ENCODE data around the gene PEX10.

PEX10 gene

DNA sequence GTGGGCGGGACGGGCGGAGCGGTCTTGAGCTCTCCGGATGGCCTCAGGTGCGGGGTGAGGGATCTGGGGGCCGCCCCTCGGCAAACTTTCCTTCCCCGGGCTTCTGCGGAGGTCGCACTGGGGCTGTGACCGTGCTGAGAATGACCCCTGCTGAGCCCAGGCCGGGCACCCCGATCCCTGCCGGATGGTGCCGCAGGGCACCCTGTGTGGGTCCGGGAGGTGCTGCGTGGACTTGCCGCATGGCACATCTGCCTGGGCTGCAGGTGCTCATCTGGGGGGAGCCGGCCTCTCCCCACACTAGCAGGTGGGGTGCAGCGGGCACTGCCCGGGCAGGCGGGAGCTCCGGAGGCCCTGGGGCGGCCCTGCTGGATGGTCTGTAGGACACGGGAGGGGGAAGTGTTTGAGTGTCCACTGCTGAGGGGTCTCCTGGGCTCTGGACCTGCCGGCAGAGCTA is 31.8 kb upstream of the PEX10 start:
- H4K20me1 ChIP-seq (ENCODE audit: insufficient read depth, low read length, poor library complexity, severe bottlenecking): no peaks in the 10 kb centered on the region
- H3F3A ChIP-seq (ENCODE audit: low read depth): no peaks in the 10 kb centered on the region
- no peak overlapping the region for H3K4me2 ChIP-seq (ENCODE audit: low read depth, low read length, poor library complexity, severe bottlenecking)
- no peaks in the 10 kb centered on the region for H3K9me3 ChIP-seq (ENCODE audit: insufficient read depth, low read depth, low read length)
- no peak for TF ChIP-seq EZH2phosphoT487 (IDR thresholded peaks at IDR 0.05; ENCODE audit: borderline replicate concordance)
- TF ChIP-seq, protein P1, sequence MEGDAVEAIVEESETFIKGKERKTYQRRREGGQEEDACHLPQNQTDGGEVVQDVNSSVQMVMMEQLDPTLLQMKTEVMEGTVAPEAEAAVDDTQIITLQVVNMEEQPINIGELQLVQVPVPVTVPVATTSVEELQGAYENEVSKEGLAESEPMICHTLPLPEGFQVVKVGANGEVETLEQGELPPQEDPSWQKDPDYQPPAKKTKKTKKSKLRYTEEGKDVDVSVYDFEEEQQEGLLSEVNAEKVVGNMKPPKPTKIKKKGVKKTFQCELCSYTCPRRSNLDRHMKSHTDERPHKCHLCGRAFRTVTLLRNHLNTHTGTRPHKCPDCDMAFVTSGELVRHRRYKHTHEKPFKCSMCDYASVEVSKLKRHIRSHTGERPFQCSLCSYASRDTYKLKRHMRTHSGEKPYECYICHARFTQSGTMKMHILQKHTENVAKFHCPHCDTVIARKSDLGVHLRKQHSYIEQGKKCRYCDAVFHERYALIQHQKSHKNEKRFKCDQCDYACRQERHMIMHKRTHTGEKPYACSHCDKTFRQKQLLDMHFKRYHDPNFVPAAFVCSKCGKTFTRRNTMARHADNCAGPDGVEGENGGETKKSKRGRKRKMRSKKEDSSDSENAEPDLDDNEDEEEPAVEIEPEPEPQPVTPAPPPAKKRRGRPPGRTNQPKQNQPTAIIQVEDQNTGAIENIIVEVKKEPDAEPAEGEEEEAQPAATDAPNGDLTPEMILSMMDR (conservative IDR thresholded peaks at IDR 0.05; ENCODE audit: low read length): no peak
- H3K9me2 ChIP-seq (replicated peaks; ENCODE audit: low read depth, low read length): no peaks in the 10 kb centered on the region
- no peaks in the 10 kb centered on the region for H3K4me1 ChIP-seq (ENCODE audit: insufficient read depth, low read length, poor library complexity, severe bottlenecking)
- H2AFZ ChIP-seq (ENCODE audit: low read length): no peak overlapping the region
- H3K36me3 ChIP-seq (ENCODE audit: insufficient read depth, low read length): no peaks in the 10 kb centered on the region
- H3K79me2 ChIP-seq (ENCODE audit: insufficient read depth, low read length): no peaks in the 10 kb centered on the region
- no peak overlapping the region for H3K9ac ChIP-seq (ENCODE audit: low read depth, low read length, poor library complexity, severe bottlenecking)
- no peaks in the 10 kb centered on the region for H3K27me3 ChIP-seq (ENCODE audit: insufficient read depth, low read length, poor library complexity, severe bottlenecking)
- H3K4me3 ChIP-seq (ENCODE audit: low read length, poor library complexity, severe bottlenecking): no peak overlapping the region

DNA sequence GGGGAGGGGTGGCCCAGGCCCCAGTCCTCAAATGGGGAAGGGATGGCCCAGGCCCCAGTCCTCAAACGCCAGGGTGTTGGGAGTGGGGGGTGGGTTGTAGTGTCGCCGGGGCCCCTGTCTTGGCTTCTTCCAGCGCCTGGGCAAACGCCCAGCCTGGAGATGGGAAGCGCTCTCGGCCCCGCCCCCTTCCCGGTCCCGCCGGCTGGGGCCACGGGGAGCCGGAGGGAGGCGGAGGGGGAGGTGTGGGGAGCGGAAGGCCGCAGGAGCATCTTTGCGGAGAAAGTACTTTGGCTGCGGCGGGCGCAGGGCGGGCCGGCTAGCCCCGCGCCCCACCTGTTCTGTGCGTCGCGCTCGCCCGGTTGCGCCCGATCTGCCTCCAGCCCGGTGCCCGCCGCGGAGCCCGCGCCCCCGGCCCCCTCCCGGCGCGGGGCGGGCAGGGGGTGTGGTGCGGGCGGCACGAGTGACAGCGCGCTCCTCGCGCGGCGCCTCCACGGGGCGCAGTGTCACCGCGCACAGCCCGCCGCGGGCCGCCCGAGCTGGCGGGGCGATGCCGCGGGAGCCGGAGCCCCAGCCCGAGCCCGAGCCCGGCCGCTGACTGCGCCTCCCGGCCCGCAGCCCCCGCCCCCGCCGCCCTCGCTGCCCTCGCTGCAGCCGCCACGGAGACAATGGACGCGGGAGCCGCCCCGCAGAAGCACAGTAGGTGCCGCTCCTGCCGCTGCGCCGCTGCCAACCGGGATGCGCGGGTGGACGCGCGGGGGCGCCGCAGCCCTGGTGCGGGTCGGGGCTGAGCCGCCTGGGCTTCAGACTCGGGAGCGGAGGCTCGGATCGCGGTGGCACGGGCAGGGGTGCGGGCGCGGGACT is 31.1 kb upstream of the PEX10 start:
- no peaks in the 10 kb centered on the region for H3K4me1 ChIP-seq (ENCODE audit: insufficient read depth, low read length, poor library complexity, severe bottlenecking)
- no peak overlapping the region for H3K4me3 ChIP-seq (ENCODE audit: low read length, poor library complexity, severe bottlenecking)
- H3K9me3 ChIP-seq (ENCODE audit: insufficient read depth, low read depth, low read length): no peaks in the 10 kb centered on the region

DNA sequence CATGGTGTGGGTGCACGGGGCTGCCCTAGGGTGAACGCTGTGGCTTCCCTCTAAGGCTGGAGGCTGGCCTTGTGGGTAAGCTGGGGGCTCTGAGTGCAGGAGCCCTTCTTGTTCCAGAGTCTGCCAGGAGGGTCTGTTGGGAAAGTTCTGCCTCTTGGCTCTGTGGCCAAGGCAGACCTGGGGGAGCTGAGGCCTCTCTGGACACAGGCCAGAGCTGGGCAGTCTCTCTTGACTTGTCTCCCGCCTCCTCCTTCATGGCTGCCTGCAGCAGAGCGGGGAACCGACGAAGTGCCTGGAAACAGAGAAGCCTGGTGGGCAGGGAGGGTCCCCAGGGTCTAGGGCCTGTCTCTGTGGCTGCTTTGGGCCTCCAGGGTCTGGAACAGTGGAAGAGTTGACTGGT is 30.3 kb upstream of the PEX10 start:
- Histone ChIP-seq H3F3A (ENCODE audit: low read depth) (no peaks in the 10 kb centered on the region), H4K20me1 (ENCODE audit: insufficient read depth, low read length, poor library complexity, severe bottlenecking) (no peaks in the 10 kb centered on the region), H2AFZ (ENCODE audit: low read length) (no peak overlapping the region), H3K9me2 (replicated peaks; ENCODE audit: low read depth, low read length) (no peaks in the 10 kb centered on the region), H3K4me1 (ENCODE audit: insufficient read depth, low read length, poor library complexity, severe bottlenecking) (no peaks in the 10 kb centered on the region), H3K9ac (ENCODE audit: low read depth, low read length, poor library complexity, severe bottlenecking) (no peak overlapping the region), H3K27me3 (ENCODE audit: insufficient read depth, low read length, poor library complexity, severe bottlenecking) (no peaks in the 10 kb centered on the region), H3K4me3 (ENCODE audit: low read length, poor library complexity, severe bottlenecking) (no peak overlapping the region), H3K79me2 (ENCODE audit: insufficient read depth, low read length) (no peaks in the 10 kb centered on the region), H3K4me2 (ENCODE audit: low read depth, low read length, poor library complexity, severe bottlenecking) (no peak overlapping the region), H3K9me3 (ENCODE audit: insufficient read depth, low read depth, low read length) (no peaks in the 10 kb centered on the region), H3K36me3 (ENCODE audit: insufficient read depth, low read length) (no peaks in the 10 kb centered on the region)
- TF ChIP-seq, protein P1 (conservative IDR thresholded peaks at IDR 0.05; ENCODE audit: low read length): no peak

More for the DNA sequence above, 31.1 kb upstream of the PEX10 start:
- Histone ChIP-seq H3F3A (ENCODE audit: low read depth) (no peaks in the 10 kb centered on the region), H3K27me3 (ENCODE audit: insufficient read depth, low read length, poor library complexity, severe bottlenecking) (no peaks in the 10 kb centered on the region), H4K20me1 (ENCODE audit: insufficient read depth, low read length, poor library complexity, severe bottlenecking) (no peaks in the 10 kb centered on the region), H3K4me2 (ENCODE audit: low read depth, low read length, poor library complexity, severe bottlenecking) (no peak overlapping the region), H3K79me2 (ENCODE audit: insufficient read depth, low read length) (no peaks in the 10 kb centered on the region), H3K9me2 (replicated peaks; ENCODE audit: low read depth, low read length) (no peaks in the 10 kb centered on the region), H2AFZ (ENCODE audit: low read length) (no peak overlapping the region), H3K36me3 (ENCODE audit: insufficient read depth, low read length) (no peaks in the 10 kb centered on the region), H3K9ac (ENCODE audit: low read depth, low read length, poor library complexity, severe bottlenecking) (no peak overlapping the region)
- no peak for TF ChIP-seq EZH2phosphoT487 (IDR thresholded peaks at IDR 0.05; ENCODE audit: borderline replicate concordance)
- TF ChIP-seq, protein P1 (conservative IDR thresholded peaks at IDR 0.05; ENCODE audit: low read length): no peak

Measured in Loucy (cell line).